HTR-8/SVneo (cell line): Measurements from ENCODE around the gene CADPS2.

ENCODE experiments used
- DNase-seq: peaks from one replicate; pipeline ENCODE4 v3.0.0; 2011; ENCODE audit warnings: low spot score, mixed read lengths; ENCODE audit not compliant: insufficient read length
- FAIRE-seq: peaks from 2 replicates; lab custom pipeline; 2011; peaks lifted over from hg19 to GRCh38; lab: Jason Lieb, UNC

CADPS2 gene

GRCh38 chr7:122343601-122344302 is 542.5 kb downstream of the CADPS2 start:
- DNase-seq, result no peak

GRCh38 chr7:122340427-122340826 is 545.8 kb downstream of the CADPS2 start:
- no peak for DNase-seq
- no peak for FAIRE-seq

More at GRCh38 chr7:122343601-122344302, 542.5 kb downstream of the CADPS2 start:
- FAIRE-seq, result no peak

- DNase-seq (no peak), FAIRE-seq (no peak)
Observed at GRCh38 chr7:122339145-122339904, 546.9 kb downstream of the CADPS2 start.

- DNase-seq (no peak), FAIRE-seq (no peak)
Observed at GRCh38 chr7:122337011-122337410, 549.2 kb downstream of the CADPS2 start.

- DNase-seq (no peak), FAIRE-seq (no peak)
Observed at GRCh38 chr7:122329145-122329802, 557.0 kb downstream of the CADPS2 start.

GRCh38 chr7:122327969-122328368 is 558.3 kb downstream of the CADPS2 start:
- DNase-seq (no peak), FAIRE-seq (no peak)

GRCh38 chr7:122316467-122317388 is 569.5 kb downstream of the CADPS2 start:
- DNase-seq (no peak), FAIRE-seq (no peak)

- DNase-seq, result no peak
Observed at GRCh38 chr7:122315507-122316466, 570.5 kb downstream of the CADPS2 start.

GRCh38 chr7:122314284-122314683 is 572.0 kb downstream of the CADPS2 start:
- FAIRE-seq (no peak), DNase-seq (no peak)

More at GRCh38 chr7:122315507-122316466, 570.5 kb downstream of the CADPS2 start:
- FAIRE-seq, result no peak

- FAIRE-seq, result no peak
Observed at GRCh38 chr7:122312789-122313188, 573.5 kb downstream of the CADPS2 start.

GRCh38 chr7:122311734-122312450 is 574.4 kb downstream of the CADPS2 start:
- FAIRE-seq, result no peak
- DNase-seq, result no peak

More at GRCh38 chr7:122312789-122313188, 573.5 kb downstream of the CADPS2 start:
- no peak for DNase-seq

- DNase-seq (no peak), FAIRE-seq (no peak)
Observed at GRCh38 chr7:122311050-122311700, 575.1 kb downstream of the CADPS2 start.

GRCh38 chr7:122310119-122311021 is 575.9 kb downstream of the CADPS2 start:
- DNase-seq (no peak), FAIRE-seq (no peak)

GRCh38 chr7:122309421-122309820 is 576.8 kb downstream of the CADPS2 start:
- DNase-seq, result no peak
- no peak for FAIRE-seq

- DNase-seq, result no peak
- FAIRE-seq, result no peak
Observed at GRCh38 chr7:122307228-122307621, 579.0 kb downstream of the CADPS2 start.

- FAIRE-seq, result no peak
- DNase-seq, result no peak
Observed at GRCh38 chr7:122306320-122307227, 579.7 kb downstream of the CADPS2 start.
